GM21515 (cell line): ENCODE measurements around the gene LCORL.
"Not testable (repeated sequence)": the region's sequence is repeated elsewhere in the genome, so short reads cannot be mapped to it uniquely, and the experiment has no call there.

Source experiments
- ATAC-seq: cut with Tn5 transposase; IDR thresholded peaks from one replicate; pipeline ENCODE4 v1.9.1; 2021; ENCODE audit not compliant: unreplicated experiment

Gene LCORL

GRCh38 chr4:17933126-17933525 is 88.4 kb downstream of the LCORL start:
- ATAC-seq: no peak

GRCh38 chr4:17932041-17932440 is 89.5 kb downstream of the LCORL start:
- no peak for ATAC-seq

- ATAC-seq: no peak
Observed at GRCh38 chr4:17930256-17930655, 91.3 kb downstream of the LCORL start.

- ATAC-seq: no peak
Observed at GRCh38 chr4:17924189-17924588, 97.4 kb downstream of the LCORL start.

GRCh38 chr4:17921451-17921850 is 100.1 kb downstream of the LCORL start:
- ATAC-seq: no peak

DNA sequence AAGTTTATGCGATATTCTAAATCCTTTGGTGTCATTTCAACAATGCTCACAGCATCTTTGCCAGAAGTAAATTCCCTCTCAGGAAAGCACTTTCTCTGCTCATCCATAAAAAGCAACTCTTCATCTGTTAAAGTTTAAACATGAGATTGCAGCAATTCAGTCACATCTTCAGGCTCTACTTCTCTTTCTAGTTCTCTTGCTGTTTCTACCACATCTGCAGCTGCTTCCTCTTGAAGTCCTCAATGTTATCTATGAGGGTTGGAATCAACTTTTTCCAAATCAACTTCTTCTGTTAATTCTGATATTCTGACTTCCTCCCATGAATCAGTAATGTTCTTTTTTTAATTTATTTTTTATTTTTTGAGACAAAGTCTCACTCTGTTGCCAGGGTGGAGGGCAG is 100.9 kb downstream of the LCORL start:
- no peak for ATAC-seq

- no peak for ATAC-seq
Observed at GRCh38 chr4:17915439-17915838, 106.1 kb downstream of the LCORL start.

GRCh38 chr4:17912011-17912410 is 109.5 kb downstream of the LCORL start:
- ATAC-seq: no peak

- ATAC-seq: no peak
Observed at GRCh38 chr4:17911608-17912007, 109.9 kb downstream of the LCORL start.

DNA sequence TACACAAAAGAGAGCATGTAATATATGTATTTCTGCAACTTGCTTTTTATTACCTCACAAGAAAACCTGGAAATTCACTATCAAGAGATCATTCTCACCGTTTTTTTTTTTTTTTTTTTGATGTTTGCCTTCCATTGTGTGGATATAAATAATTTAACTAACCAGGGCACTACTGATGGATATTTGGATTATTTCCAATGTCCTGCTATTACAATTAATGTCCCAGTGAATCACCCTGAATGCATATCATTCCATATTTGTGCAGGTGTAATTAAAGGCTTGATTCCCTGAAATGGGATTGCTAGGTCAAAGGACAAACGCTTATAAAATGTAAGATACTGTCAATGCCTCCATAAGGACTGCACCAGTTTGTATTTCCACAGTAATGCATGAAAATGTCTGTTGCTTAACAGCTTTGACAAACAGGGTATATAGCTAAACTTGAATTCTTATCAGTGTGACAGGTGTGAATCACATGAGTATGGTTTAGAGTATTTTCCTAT is 123.0 kb downstream of the LCORL start:
- ATAC-seq: no peak

DNA sequence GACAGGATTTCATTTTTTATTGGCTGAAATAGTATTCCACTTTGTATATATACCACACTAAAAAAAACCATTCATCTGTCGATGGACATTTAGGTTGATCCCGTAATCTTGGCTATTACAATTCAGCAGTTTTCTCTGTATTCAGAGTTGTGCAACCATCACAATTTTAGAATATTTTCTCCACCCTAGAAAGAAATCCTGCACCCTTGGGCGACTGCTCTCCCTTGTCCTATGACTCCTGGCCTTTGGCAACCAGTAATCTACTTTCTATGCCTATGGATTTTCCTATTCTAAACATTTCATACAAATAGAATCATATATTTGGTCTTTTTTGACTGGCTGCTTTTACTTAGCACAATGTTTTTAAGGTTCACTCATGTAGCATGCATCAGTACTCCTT is 126.1 kb downstream of the LCORL start:
- no peak for ATAC-seq

- no peak for ATAC-seq
Observed at GRCh38 chr4:17894421-17894820, 127.1 kb downstream of the LCORL start.

GRCh38 chr4:17889692-17890091 is 131.9 kb downstream of the LCORL start:
- no peak for ATAC-seq

- no peak for ATAC-seq
Observed at GRCh38 chr4:17884511-17884910, 137.0 kb downstream of the LCORL start.

- no peak for ATAC-seq
Observed at GRCh38 chr4:17884063-17884462, 137.5 kb downstream of the LCORL start.

DNA sequence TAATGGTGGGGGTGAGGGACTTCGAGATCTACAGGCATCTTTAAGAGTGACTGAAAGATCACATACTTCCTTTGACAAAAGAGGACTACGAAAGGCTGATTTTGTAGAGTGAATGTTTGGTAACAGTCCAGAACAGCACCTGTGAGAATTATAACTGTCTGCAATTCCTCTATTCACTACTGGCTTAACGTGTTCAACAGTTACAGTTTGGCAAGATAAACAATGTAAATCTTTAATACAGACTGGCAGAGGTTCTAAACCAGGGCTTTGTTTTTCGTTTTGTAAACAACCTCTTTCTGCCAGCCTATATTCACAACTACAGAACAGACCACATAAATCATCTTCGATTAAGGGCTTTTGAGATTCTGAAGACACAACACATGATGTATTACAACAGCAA is 143.9 kb downstream of the LCORL start:
- no peak for ATAC-seq

DNA sequence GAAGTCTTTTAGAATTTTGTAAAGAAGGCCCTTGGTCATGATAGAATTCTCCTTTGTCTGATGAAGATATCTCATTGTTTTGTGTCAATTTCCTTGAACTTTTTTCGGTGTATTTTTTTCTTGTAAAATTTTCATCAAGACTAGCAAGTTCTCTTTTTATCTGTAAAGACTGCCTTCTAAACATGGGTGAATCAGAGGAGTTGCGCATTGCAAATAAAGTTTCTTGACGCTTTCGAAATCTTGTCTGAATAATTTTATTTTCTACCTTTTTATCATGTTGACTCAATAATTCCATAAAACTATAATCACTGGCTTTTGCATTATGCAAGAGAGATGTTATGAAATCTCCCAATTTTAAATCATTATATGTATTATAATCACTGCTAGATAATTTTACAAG is 144.6 kb downstream of the LCORL start:
- ATAC-seq: no peak

GRCh38 chr4:17875402-17876070 is 146.0 kb downstream of the LCORL start:
- peak; percentile 92 for ATAC-seq

DNA sequence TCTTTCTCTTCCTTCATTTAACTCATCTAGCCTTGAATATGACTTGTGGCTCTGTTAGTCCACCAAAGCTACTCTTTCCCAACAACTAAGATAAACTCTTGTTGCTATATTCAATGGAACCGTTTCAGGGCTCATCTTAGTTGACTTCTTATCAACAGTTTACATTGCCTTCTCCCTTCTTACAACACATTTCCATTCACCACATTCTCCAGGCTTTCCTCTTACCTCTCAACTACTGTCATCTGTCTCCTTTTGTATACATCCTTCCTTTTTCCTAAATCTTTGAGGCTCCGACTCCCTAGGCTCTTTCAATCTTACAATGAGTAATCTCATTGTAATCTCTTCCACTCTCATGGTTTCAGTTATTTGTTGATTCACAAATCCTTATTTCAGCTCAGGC is 152.2 kb downstream of the LCORL start:
- no peak for ATAC-seq

DNA sequence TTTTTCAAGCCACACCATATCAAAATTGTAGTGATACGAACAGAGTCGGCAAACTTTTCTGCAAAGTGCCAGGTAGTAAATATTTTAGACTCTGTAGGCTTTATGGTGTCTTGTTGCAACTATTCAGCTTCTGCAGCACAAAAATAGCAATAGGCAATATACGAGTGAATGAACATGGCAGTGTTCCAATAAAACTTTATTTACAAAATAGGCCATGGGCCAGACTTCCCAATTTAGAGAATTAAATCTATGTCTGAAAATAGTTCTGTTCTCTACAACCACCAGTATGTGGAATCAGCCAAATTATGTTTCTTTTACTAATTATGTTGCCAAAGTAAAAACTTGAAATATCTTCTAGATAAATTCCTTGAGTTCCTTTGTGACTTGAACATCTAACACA is 154.3 kb downstream of the LCORL start:
- no peak for ATAC-seq

DNA sequence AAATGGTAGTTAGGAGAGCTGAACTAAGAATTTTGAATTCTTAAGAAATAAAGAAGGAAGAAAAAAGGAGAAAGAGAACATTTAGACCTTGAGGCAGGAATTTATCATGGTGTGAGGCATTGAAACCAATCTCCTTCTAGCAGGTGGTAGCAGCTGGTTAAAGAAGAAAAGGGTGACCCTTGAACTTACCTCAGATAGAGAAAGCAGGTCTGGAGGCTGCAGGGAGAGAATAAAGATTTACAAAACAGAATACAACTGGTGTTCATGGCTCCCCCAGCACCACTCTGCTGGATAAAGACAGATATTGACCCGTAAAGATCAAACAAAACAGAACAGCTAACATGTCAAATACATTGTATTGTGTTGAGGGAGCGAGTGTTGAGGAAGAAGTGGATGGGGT is 154.7 kb downstream of the LCORL start:
- no peak for ATAC-seq

- ATAC-seq: no peak
Observed at GRCh38 chr4:17865866-17866363, 155.6 kb downstream of the LCORL start.

- ATAC-seq: not testable (repeated sequence)
Observed at GRCh38 chr4:17861906-17862305, 159.6 kb downstream of the LCORL start.
